Activated T-cell treated with anti-CD3 and anti-CD28 coated beads, Interleukin-2, amount 50 U/mL, for 48 hours (primary cell): ENCODE results near the gene PARVB.

Experiments used
- DNase-seq, 2 experiments: peaks; one replicate each; pipeline ENCODE4 v3.0.0-alpha.2; 2020

Gene PARVB, protein sequence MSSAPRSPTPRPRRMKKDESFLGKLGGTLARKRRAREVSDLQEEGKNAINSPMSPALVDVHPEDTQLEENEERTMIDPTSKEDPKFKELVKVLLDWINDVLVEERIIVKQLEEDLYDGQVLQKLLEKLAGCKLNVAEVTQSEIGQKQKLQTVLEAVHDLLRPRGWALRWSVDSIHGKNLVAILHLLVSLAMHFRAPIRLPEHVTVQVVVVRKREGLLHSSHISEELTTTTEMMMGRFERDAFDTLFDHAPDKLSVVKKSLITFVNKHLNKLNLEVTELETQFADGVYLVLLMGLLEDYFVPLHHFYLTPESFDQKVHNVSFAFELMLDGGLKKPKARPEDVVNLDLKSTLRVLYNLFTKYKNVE

GRCh38 chr22:44024288-44024921 lies at the start of gene PARVB:
Gene PARVB (plus strand): TSS chr22:44024302. CDS start chr22:44024340, 38 bp downstream.
- peak; percentile 45 to 54 for DNase-seq

- DNase-seq = no peak
Measured at GRCh38 chr22:43975041-43975440, 49.1 kb upstream of the PARVB start.

DNA sequence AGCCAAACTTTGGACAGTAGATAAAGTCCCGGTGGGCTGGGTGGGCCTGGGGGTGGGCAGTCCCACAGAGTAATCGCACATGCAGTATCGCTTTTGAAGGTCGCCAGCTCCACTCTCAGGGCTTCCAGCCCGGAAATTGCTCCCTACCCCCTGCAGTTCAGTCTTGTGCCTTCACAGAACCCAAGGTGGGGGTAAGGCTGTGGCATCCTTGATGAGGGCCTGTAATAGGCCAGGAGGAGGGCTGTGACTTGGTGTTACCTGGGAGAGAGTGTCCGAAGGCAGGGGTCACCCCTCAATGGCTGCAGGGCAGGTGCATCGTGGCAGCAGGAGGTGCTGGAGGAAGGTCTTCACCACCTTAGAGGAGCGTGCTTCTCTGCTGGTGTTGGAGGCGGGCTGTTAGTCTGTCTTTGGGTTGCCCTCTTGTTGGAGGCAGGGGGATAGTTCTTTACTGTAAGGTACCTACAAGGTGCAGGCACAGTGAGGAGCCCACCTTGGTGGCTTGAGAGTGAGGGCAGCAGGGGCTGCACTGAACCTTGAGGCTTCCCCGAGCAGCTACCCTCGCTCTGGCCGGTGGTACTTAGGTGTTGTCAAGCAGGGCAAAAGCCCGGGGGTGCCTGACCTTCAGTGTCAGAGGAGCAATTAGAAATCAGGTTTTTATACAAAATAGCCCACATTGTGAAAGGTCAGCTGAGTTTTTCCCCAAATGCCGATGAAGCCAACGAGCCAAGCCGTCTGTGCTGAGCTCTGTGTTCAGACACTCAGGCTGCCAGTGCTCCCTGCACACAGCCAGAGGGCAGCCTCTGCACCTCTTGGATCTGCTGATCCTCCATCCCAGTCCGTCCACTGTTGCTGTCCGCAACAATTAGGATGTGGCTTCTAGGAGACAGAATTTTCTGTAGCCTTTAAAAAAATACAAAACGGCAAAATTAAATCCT lies 47.0 kb upstream of the PARVB start:
- no peak for DNase-seq

GRCh38 chr22:43978558-43978957 lies 45.5 kb upstream of the PARVB start:
- DNase-seq = no peak

DNA sequence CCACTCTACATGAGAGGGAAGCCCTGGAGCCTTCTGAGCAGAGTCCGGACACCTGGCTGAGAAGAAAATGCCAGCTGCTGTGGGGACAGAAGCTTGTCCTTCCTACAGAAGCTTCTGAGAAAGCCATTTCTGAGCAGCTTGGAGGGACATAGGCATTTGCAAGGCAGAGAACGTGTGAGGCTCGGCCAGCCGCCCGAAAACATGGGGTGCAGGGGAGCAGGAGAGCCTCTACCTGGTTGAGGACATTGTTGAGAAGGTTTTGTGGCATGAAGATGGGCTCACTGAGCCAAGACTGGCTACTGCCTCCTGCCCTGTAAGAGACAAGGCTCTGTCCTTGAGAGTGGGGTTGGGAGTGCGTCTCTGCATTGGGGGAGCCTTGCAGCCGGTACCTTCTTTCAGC lies 43.5 kb upstream of the PARVB start:
- no peak for DNase-seq

DNA sequence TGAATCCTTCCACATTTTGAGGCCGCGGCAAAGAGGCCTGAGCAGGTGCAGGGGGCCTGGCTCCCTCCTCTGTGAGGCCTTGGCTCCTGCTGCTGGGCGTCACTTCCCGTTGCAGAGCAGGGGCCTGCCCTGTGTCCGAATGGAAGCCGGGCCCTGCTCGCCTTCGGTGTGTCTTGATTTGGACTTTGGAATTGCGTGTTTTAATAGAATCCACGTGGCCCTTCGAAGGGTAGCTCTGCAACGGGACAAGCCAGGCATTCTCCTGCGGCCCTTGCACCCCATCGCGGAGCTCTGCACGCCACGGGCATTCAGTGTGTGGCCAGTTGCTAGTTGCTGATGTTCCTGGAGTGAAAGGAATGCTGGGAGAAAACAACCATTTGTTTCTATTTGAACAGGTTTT lies 43.1 kb upstream of the PARVB start:
- no peak for DNase-seq

DNA sequence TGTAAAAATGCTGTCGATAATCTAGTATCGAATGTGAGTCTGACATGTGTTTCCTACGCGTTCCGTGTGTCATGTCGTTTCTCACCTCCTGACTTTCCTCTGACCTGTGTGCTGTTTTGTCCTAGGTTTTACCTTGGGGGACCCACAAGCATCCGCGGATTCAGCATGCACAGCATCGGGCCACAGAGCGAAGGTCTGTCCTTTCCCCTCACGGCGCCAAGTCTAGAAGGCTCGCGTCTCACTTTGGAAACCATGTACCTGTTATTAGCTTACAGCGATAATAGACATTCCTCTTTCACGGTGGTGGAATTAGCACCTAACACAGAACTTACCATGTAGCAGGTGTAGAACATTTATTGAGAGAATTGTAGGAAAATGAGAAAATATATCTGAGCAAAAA lies 40.3 kb upstream of the PARVB start:
- no peak for DNase-seq

GRCh38 chr22:43985532-43985931 lies 38.6 kb upstream of the PARVB start:
- no peak for DNase-seq

DNA sequence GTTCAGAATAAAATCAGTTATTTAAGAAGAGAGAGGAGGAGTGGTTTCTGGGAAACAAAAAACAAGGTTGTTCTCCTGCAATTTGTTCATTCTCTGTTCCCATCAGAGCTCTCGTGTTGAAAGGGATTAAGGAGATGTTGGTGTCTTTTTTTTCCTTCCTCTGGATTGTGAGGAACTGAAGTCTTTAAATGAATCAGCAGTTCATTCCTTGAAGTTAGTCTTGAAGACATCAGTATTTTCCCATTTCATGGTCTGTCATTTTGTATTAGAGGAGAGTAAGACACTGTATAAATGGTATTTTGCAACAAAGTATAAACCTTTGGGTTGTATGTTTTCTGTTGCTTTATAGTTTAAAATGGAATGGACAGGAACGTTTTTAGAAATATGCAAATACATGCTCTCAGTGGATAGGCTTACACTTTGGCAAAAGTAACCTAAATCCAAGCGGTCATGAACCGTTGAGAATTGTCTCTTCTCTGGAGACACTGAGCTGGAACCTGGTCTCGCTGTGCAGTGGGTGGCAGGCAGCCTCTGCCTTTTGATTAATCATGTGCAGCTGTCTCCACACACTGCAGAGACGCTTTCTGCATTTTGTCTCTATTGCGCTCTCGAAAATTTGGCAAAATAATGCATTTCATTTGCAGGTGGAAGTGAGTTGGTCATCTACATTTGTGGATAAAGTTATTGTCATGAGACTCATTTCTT lies 35.8 kb upstream of the PARVB start:
- no peak for DNase-seq

GRCh38 chr22:43988960-43989359 lies 35.1 kb upstream of the PARVB start:
- DNase-seq = no peak

- no peak for DNase-seq
Measured at GRCh38 chr22:43990044-43990443, 34.1 kb upstream of the PARVB start.

- DNase-seq = no peak
Measured at GRCh38 chr22:43991316-43992020, 32.6 kb upstream of the PARVB start.

- DNase-seq = no peak
Measured at GRCh38 chr22:43992331-43992821, 31.7 kb upstream of the PARVB start.

DNA sequence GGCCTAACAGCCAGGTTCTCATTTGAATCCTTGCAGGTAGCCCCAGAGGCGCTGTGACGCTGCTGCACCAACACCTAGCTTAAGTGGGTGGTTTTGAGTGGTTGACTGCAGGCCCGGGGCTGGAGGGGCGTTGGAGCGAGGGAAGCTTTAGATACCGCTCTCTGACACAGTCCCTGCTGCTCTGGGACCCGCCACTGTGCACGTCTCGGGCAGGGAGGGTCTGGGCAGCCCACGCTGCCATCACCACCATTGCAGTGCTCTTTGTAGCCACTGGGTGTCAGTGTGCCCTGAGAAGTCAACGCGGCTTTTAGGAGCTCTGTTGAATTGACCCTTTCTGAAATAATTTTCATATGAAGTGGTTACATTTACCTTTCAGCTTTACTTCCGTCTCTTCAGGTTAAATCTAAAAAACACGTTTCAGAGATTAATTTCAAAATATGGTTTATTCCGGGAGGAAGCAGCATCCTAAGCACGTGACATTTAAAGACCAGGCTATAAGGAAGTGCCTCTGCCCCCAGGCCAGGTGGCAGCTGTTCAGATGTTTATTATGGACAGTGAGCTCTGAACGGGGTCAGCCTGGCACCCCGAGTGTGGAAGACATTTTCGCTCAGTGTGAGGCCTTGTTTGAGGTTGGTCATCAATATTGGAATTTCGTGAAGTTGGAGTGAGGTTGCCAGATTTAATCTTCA lies 30.9 kb upstream of the PARVB start:
- peak; percentile 66 to 75 for DNase-seq

- no peak for DNase-seq
Measured at GRCh38 chr22:43994006-43994405, 30.1 kb upstream of the PARVB start.

DNA sequence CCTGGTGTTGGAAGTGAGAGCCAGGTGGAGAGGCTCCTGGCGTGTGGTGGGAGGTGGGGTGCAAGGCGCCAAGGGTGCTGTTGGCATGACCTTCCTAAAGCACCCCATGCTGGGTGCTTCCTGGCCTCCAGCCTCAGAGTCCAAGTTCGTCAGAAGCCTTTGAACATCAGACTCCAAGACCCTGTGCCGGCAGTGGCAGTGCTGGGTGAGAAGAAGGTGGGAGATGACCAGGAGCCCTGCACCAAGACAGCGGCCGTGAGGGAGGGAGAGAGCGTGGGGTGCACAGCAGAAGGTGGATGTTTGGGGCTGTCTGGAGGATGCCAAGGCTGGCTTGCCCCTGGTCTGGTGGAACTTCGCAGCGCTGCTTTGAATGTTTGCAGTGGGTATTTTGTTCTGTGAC lies 29.7 kb upstream of the PARVB start:
- DNase-seq = no peak

DNA sequence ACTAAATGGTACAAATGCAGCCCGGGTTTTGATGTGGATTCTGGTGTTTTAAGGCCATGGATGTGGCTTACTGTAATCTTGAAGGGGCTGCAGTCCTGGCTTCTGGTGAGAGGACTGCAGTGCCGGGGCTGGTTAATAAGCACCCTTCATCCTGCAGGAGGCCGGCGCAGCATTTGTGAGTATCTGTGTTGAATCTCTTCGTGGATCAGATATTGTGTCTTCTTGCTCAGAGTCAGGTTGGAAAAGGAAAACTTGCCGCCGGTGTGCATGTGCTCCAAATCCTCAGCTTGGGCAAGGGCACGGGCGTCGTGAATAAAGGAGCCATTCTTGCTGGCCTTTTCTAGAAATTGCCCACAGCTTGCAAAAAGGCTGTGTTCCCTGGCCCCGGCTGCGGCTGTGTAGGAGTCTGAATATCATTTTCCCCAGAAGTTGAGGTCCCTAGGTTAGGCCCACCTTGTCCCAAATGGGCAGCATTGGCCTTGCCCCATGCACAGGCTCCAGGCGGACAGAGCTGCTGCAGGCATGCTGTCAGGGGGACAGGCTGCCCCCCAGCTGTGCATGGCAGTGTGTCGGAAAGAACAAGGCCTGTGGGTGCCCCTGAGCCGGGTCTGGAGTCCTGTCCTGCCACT lies 28.9 kb upstream of the PARVB start:
- no peak for DNase-seq

DNA sequence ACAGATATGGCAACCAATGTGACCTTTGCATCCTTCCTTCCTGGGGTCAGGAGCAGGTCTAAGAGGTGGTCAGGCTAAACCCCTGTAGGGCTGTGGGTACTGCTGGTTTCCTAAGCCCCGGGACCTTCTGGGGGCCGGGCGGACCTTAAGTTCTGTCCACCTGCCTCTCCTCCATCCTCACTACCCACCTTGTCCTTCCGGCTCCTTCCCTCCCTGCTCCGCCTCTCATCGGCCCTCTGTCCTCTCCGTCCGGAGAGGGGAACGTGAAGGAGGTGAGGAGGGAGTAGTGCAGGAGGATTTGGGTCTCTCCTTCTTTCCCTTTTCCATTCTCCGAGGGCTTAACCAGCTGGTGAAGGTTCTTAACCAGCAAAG lies 28.3 kb upstream of the PARVB start:
- no peak for DNase-seq

- DNase-seq = peak; percentile 81 to 82
Measured at GRCh38 chr22:43996170-43996980, 27.7 kb upstream of the PARVB start.

DNA sequence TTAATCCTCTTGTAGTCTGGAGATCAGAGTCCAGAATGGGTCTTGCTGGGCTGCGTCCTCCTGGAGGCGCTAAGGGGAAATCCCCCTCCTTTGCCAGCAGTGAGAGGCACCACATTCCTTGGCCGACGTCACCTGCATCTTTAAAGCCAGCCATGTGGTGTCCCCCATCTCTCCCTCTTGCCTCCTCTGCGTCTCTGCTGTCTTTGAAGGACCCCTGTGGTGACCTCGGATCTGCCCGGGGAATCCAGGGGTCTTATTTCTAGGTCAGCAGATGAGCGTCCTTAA lies 27.2 kb upstream of the PARVB start:
- DNase-seq = no peak
